Endothelial cell of umbilical vein (primary cell): ENCODE results near the gene PCDHA7. TPM values are rescaled to one million over a fixed set of nuclear protein-coding genes. Genes with fewer than 3 reads are reported as not detected.

Experiments used
- BruUV-seq: library from RNA; stranded (reverse); fragments of 400-500 nt; replicated peaks from 2 replicates; lab custom pipeline; 2021; lab: Mats Ljungman, UMichigan
- CTCF ChIA-PET: fragments of 300-600, 350-600 bp; sonication (Branson Sonifier 250); formaldehyde crosslinking; loops from one replicate; lab custom pipeline; 2021; ENCODE audit warnings: antibody characterized with exemption, inconsistent platforms; lab: Charles Lee
- POLR2A ChIA-PET: fragments of 300-600, 350-600 bp; sonication (Branson Sonifier 250); formaldehyde crosslinking; loops from one replicate; lab custom pipeline; 2021; ENCODE audit warnings: antibody characterized with exemption, inconsistent platforms; lab: Charles Lee
- DNase-seq: peaks from one replicate; pipeline ENCODE4 v3.0.0-alpha.2; 2011; ENCODE audit warnings: low read depth, low spot score
- FAIRE-seq: peaks from 2 replicates; lab custom pipeline; 2011; peaks lifted over from hg19 to GRCh38; lab: Jason Lieb, UNC
- H2AFZ ChIP-seq: 2 replicates; pipeline ENCODE4 v1.6.0; 2012; ENCODE audit warnings: low read depth, low read length, control low read depth, inconsistent platforms
- H3K27ac ChIP-seq: 2 replicates; pipeline ENCODE4 v1.5.1; 2011; ENCODE audit warnings: low read depth, mild to moderate bottlenecking, control low read depth, low read length, moderate library complexity; ENCODE audit not compliant: insufficient read depth
- H3K27me3 ChIP-seq, 2 experiments: 2 replicates each; pipeline versions ENCODE4 v1.6.0 to v1.6.1; 2011; ENCODE audit warnings: low read length in 2 of 2, mixed read lengths in 1 of 2; ENCODE audit not compliant: control insufficient read depth in 2 of 2, insufficient read depth in 2 of 2
- H3K36me3 ChIP-seq, 2 experiments: 2 replicates in 1 of 2; 3 replicates in 1 of 2; pipeline ENCODE4 v1.5.1; 2011; ENCODE audit warnings: low read length in 2 of 2, mild to moderate bottlenecking in 1 of 2, moderate library complexity in 1 of 2; ENCODE audit not compliant: control insufficient read depth in 2 of 2, insufficient read depth in 2 of 2; ENCODE audit errors: extremely low read depth in 1 of 2
- H3K4me1 ChIP-seq: 3 replicates; pipeline ENCODE4 v1.5.1; 2011; ENCODE audit warnings: mild to moderate bottlenecking, low read length; ENCODE audit not compliant: control insufficient read depth, insufficient read depth; ENCODE audit errors: extremely low read depth
- H3K4me2 ChIP-seq: 2 replicates; pipeline ENCODE4 v1.6.1; 2011; ENCODE audit warnings: low read length, control low read depth, mixed read lengths; ENCODE audit not compliant: insufficient read depth
- H3K4me3 ChIP-seq, 3 experiments: fragments of 200-600 bp in 1 of 3; sonication (generic), shearing (Covaris generic) in 1 of 3; replicated peaks in 1 of 3; 2 replicates each; pipeline ENCODE4 v1.5.1; 2011 to 2016; ENCODE audit warnings: control low read depth in 3 of 3, low read length in 3 of 3, mild to moderate bottlenecking in 2 of 3, inconsistent platforms in 1 of 3, low read depth in 1 of 3, moderate library complexity in 1 of 3; ENCODE audit not compliant: insufficient read depth in 1 of 3
- H3K79me2 ChIP-seq: 2 replicates; pipeline ENCODE4 v1.6.0; 2012; ENCODE audit warnings: low read length, inconsistent platforms; ENCODE audit not compliant: control insufficient read depth, insufficient read depth
- H3K9ac ChIP-seq: replicated peaks from 2 replicates; pipeline ENCODE3; 2011; ENCODE audit warnings: low read length, control low read depth; ENCODE audit not compliant: insufficient read depth; ENCODE audit errors: extremely low read depth
- H3K9me1 ChIP-seq: replicated peaks from 3 replicates; pipeline ENCODE4 v1.6.0; 2011; ENCODE audit warnings: mild to moderate bottlenecking, low read length; ENCODE audit not compliant: control insufficient read depth, insufficient read depth; ENCODE audit errors: extremely low read depth
- H3K9me3 ChIP-seq: replicated peaks from 2 replicates; pipeline ENCODE4 v1.5.1; 2012; ENCODE audit warnings: low read length, inconsistent platforms; ENCODE audit not compliant: control insufficient read depth, insufficient read depth
- H4K20me1 ChIP-seq: replicated peaks from 2 replicates; pipeline ENCODE3; 2011; ENCODE audit warnings: mild to moderate bottlenecking, low read length; ENCODE audit not compliant: control insufficient read depth, insufficient read depth; ENCODE audit errors: extremely low read depth
- CTCF ChIP-seq, 2 donors: IDR thresholded peaks; 1 replicate in 1 of 2; 2 replicates in 1 of 2; pipeline ENCODE4 v1.5.1; 2011; ENCODE audit warnings: low read length in 2 of 2, mild to moderate bottlenecking in 2 of 2, moderate library complexity in 2 of 2, control low read depth in 1 of 2, inconsistent platforms in 1 of 2, low read depth in 1 of 2; ENCODE audit not compliant: insufficient read depth in 1 of 2; ENCODE audit errors: extremely low read depth in 1 of 2
- EZH2 ChIP-seq: IDR thresholded peaks from 2 replicates; pipeline ENCODE4 v1.6.1; 2012; ENCODE audit warnings: borderline replicate concordance, low read depth, mild to moderate bottlenecking, moderate library complexity, low read length, inconsistent platforms; ENCODE audit not compliant: severe bottlenecking
- FOS ChIP-seq: IDR thresholded peaks from 2 replicates; pipeline ENCODE4 v1.6.1; 2011; ENCODE audit warnings: mild to moderate bottlenecking, low read length, moderate library complexity, borderline replicate concordance; ENCODE audit not compliant: insufficient read depth
- GATA2 ChIP-seq: IDR thresholded peaks from 2 replicates; pipeline ENCODE4 v1.7.0; 2011; ENCODE audit warnings: low read depth, mild to moderate bottlenecking, moderate library complexity, mixed read lengths, low read length; ENCODE audit not compliant: insufficient read length, insufficient read depth
- JUN ChIP-seq: IDR thresholded peaks from 2 replicates; pipeline ENCODE4 v1.6.1; 2011; ENCODE audit warnings: borderline replicate concordance, low read depth; ENCODE audit not compliant: insufficient read length, insufficient read depth
- MAX ChIP-seq: IDR thresholded peaks from 2 replicates; pipeline ENCODE4 v1.6.1; 2011; ENCODE audit not compliant: insufficient read depth, insufficient read length
- MYC ChIP-seq: IDR thresholded peaks from one replicate; pipeline ENCODE4 v1.6.1; 2011; ENCODE audit warnings: mild to moderate bottlenecking, low read depth, low read length
- POLR2A ChIP-seq: IDR thresholded peaks from 2 replicates; pipeline ENCODE4 v1.6.1; 2012; ENCODE audit warnings: low read depth, mild to moderate bottlenecking, control low read depth, low read length
- POLR2AphosphoS5 ChIP-seq: IDR thresholded peaks from 2 replicates; pipeline ENCODE4 v1.6.1; 2012; ENCODE audit warnings: low read depth, mild to moderate bottlenecking, control low read depth, low read length, moderate library complexity; ENCODE audit not compliant: insufficient read depth
- dilution Hi-C: fragments of 300-500 bp; cut with MboI; formaldehyde crosslinking; loops from one replicate; pipeline ENCODE4 v1.15.0; 2019; ENCODE audit warnings: low sequenced_read_pairs; ENCODE audit not compliant: extremely low pct_ligation_motif_present
- intact Hi-C: fragments of 100-400 bp; cut with micrococcal nuclease; formaldehyde crosslinking; loops from one replicate; pipeline ENCODE4 v1.10.0; 2022
- polyA plus RNA-seq, 4 experiments: library from polyadenylated mRNA; depleted of rRNA in 3 of 4; stranded (reverse) in 3 of 4; unstranded in 1 of 4; fragments of >200 nt; gene quantifications; 2 replicates each; pipeline versions ENCODE4 v1.2.1 to v1.2.3, GENCODE V29; 2011 to 2012; ENCODE audit warnings: missing spikeins in 1 of 4
- total RNA-seq: library from RNA; stranded (reverse); gene quantifications from 2 replicates; pipeline ENCODE4 v1.2.3, GENCODE V29; 2021

PCDHA7 gene
- total and polyA plus RNA-seq, 2 donors (not counting 3 experiments of a cell fraction or from before 2014, with no cell fraction given), result 0.07 TPM; not detected in 1

- H4K20me1 ChIP-seq, result no peaks in the 10 kb centered on the region
- no peaks in the 10 kb centered on the region for H3K27me3 ChIP-seq
- no peaks in the 10 kb centered on the region for H3K9me3 ChIP-seq
- no peak within 1 kb of the TSS for H3K4me2 ChIP-seq
- dilution Hi-C loops, result no loop called here
- POLR2A ChIA-PET, result no interaction called here
- DNase-seq (peak; percentile 38), FAIRE-seq (peak; percentile 78)
- peak; percentile 49 to 59 for TF ChIP-seq CTCF (IDR thresholded peaks at IDR 0.05; ENCODE audit: extremely low read depth in 1 of 2, insufficient read depth in 1 of 2, low read depth in 1 of 2, low read length in 2 of 2)
- no peak for TF ChIP-seq MYC
- intact Hi-C loops, result loop anchor here (1.0 kb wide), 1 partner anchor 220 kb away; no protein-coding TSS in a partner anchor
- BruUV-seq, result no TSS peak
- no peak within 1 kb of the TSS for H3K4me3 ChIP-seq
- no peaks in the 10 kb centered on the region for H3K9me1 ChIP-seq
- no peaks in the 10 kb centered on the region for H3K79me2 ChIP-seq
- no peak within 1 kb of the TSS for H3K9ac ChIP-seq
- CTCF ChIA-PET, result interaction anchor here (1.0 kb wide), 1 partner anchor 16 kb away, joined by 3 read pairs; no protein-coding TSS in a partner anchor
- no peaks in the 10 kb centered on the region for H3K4me1 ChIP-seq
- no peak within 1 kb of the TSS for H2AFZ ChIP-seq
- H3K36me3 ChIP-seq, result no peaks in the 10 kb centered on the region
- H3K27ac ChIP-seq, result no peak within 1 kb of the TSS
These were observed 12.4 kb upstream of the PCDHA7 start, which contains the start of gene PCDHA5 for GRCh38 chr5:140821375-140822280. Gene PCDHA5 (plus strand): TSS chr5:140821613.

DNA sequence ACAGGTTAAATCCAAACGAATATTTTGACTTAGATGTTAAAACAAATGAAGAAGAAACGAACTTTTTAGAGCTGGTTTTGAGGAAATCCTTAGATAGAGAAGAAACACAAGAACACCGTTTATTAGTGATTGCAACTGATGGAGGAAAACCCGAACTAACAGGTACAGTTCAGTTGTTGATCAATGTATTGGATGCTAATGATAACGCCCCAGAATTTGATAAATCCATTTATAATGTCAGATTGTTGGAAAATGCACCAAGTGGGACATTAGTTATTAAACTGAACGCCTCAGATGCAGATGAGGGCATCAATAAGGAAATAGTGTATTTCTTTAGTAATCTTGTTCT is 11.8 kb upstream of the PCDHA7 start:
- no peaks in the 10 kb centered on the region for H3K4me1 ChIP-seq
- POLR2A ChIA-PET, result no interaction called here
- H3K27ac ChIP-seq, result no peak overlapping the region
- no peaks in the 10 kb centered on the region for H3K36me3 ChIP-seq
- no peaks in the 10 kb centered on the region for H3K9me3 ChIP-seq
- no peak for TF ChIP-seq CTCF (IDR thresholded peaks at IDR 0.05; ENCODE audit: extremely low read depth in 1 of 2, insufficient read depth in 1 of 2, low read depth in 1 of 2, low read length in 2 of 2)
- no peak for TF ChIP-seq POLR2A
- TF ChIP-seq POLR2AphosphoS5, result no peak
- TF ChIP-seq EZH2, result no peak
- no peak for TF ChIP-seq MAX
- no peak for TF ChIP-seq GATA2
- TF ChIP-seq MYC, result no peak
- no peak for TF ChIP-seq FOS
- no peak for TF ChIP-seq JUN
- FAIRE-seq, result no peak
- no peak overlapping the region for H3K4me2 ChIP-seq
- no peak for DNase-seq
- no peak overlapping the region for H2AFZ ChIP-seq
- no peaks in the 10 kb centered on the region for H4K20me1 ChIP-seq
- no TSS peak for BruUV-seq
- no peaks in the 10 kb centered on the region for H3K79me2 ChIP-seq
- intact Hi-C loops (loop anchor here (1.0 kb wide), 1 partner anchor 219 kb away; no protein-coding TSS in a partner anchor), dilution Hi-C loops (no loop called here)
- CTCF ChIA-PET, result no interaction called here
- no peaks in the 10 kb centered on the region for H3K9me1 ChIP-seq
- H3K9ac ChIP-seq, result no peak overlapping the region
- H3K4me3 ChIP-seq, result no peak overlapping the region
- no peaks in the 10 kb centered on the region for H3K27me3 ChIP-seq
